Activated T-helper 1 cell treated with anti-CD3 and anti-CD28 coated beads, Interleukin-12 subunit alpha, Interleukin-12 subunit beta, Interleukin-2, Interleukin-4 antibody, amounts not matched to agents 30 ng/mL and 10 ng/mL and 1 ng/mL, durations not matched to agents 14 hours and 24 hours and 36 hours (primary cell): ENCODE results near the gene GPR31. TPM values are rescaled to one million over a fixed set of nuclear protein-coding genes. Genes with fewer than 3 reads are reported as not detected.
"Not testable (repeated sequence)": the region's sequence is repeated elsewhere in the genome, so short reads cannot be mapped to it uniquely, and the experiment has no call there.

Experiments
- DNase-seq: peaks from one replicate; pipeline ENCODE4 v3.0.0; 2021; ENCODE audit warnings: low spot score
- H3K27ac Mint-ChIP-seq: one replicate; pipeline ENCODE4 v1.8.0; 2021; ENCODE audit warnings: mild to moderate bottlenecking, mixed read lengths
- H3K27me3 Mint-ChIP-seq: one replicate; pipeline ENCODE4 v1.8.0; 2022; ENCODE audit warnings: mild to moderate bottlenecking, moderate library complexity, mixed read lengths; ENCODE audit not compliant: insufficient read depth
- H3K36me3 Mint-ChIP-seq: one replicate; pipeline ENCODE4 v1.8.0; 2021; ENCODE audit warnings: low read depth, mixed read lengths
- H3K4me1 Mint-ChIP-seq: one replicate; pipeline ENCODE4 v1.8.0; 2021; ENCODE audit warnings: low read depth, mixed read lengths
- H3K4me3 Mint-ChIP-seq: one replicate; pipeline ENCODE4 v1.8.0; 2021; ENCODE audit warnings: mild to moderate bottlenecking, moderate library complexity, mixed read lengths
- H3K9me3 Mint-ChIP-seq: one replicate; pipeline ENCODE4 v1.8.0; 2021; ENCODE audit warnings: mixed read lengths
- intact Hi-C: fragments of 100-400 bp; cut with micrococcal nuclease; formaldehyde crosslinking; loops from one replicate; pipeline ENCODE4 v1.15.1; 2024
- total RNA-seq: library from RNA; stranded (reverse); gene quantifications from 2 replicates; pipeline ENCODE4 v1.2.3, GENCODE V29; 2022

GPR31 gene, protein sequence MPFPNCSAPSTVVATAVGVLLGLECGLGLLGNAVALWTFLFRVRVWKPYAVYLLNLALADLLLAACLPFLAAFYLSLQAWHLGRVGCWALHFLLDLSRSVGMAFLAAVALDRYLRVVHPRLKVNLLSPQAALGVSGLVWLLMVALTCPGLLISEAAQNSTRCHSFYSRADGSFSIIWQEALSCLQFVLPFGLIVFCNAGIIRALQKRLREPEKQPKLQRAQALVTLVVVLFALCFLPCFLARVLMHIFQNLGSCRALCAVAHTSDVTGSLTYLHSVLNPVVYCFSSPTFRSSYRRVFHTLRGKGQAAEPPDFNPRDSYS
- total RNA-seq: not detected in 2 replicates

GRCh38 chr6:167157863-167158262, at the start of gene GPR31:
GPR31 (minus strand) TSS chr6:167157980; CDS start chr6:167157831, 149 bp downstream.
- DNase-seq: no peak

DNA sequence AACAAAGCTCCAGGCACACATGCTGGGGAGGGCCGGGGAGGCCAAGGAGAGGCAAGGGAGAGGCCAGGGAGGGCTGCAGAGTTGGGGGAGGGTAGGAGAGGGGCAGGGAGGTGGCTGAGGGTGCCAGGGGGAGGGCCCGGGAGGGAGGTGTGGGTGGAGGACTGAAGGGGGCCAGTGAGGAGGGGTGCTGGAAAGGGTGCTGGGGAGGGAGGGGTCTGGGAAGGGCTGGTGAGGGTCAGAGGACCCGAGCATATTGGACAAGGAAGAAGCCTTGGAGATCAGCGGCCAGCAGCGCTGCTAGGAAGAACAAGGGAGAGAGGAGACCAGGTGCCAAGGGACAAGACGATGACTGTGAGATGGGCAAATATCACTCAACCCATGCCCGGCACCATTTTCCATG, 49.7 kb upstream of the GPR31 start:
- no peak for DNase-seq

More at GRCh38 chr6:167157863-167158262, at the start of gene GPR31:
- Mint-ChIP-seq H3K4me1 (no peaks in the 10 kb centered on the region), H3K27me3 (peaks cover 4% of the 10 kb centered on the region), H3K9me3 (no peaks in the 10 kb centered on the region), H3K4me3 (no peak within 1 kb of the TSS), H3K27ac (no peak within 1 kb of the TSS), H3K36me3 (no peaks in the 10 kb centered on the region)
- intact Hi-C loops: no loop called here

DNA sequence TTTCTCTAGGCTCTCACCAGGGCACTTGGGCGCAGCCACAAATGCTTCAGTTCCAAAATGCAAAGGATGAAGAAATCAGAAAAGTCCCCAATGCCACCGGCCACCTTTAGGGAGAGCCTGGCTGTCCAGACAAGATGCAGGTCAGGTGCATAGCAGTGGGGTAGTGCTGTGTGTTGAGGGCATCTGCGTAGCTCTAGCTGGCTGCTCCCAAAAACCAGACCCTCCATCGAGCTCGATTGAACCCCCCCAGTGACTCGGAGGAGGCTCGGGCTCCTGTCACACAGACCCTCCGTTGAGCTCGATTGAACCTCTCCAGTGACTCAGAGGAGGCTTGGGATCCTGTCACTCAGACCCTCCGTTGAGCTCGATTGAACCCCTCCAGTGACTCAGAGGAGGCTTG, 47.5 kb upstream of the GPR31 start:
- H3K36me3 Mint-ChIP-seq, H3K4me3 Mint-ChIP-seq, H3K4me1 Mint-ChIP-seq, H3K27ac Mint-ChIP-seq, DNase-seq, H3K9me3 Mint-ChIP-seq, intact Hi-C loops, H3K27me3 Mint-ChIP-seq: not testable (repeated sequence)

More for the DNA sequence above, 49.7 kb upstream of the GPR31 start:
- Mint-ChIP-seq H3K9me3 (no peaks in the 10 kb centered on the region), H3K27me3 (peaks cover 3% of the 10 kb centered on the region), H3K4me3 (no peak overlapping the region), H3K36me3 (no peaks in the 10 kb centered on the region), H3K27ac (no peak overlapping the region), H3K4me1 (peaks cover under 1% of the 10 kb centered on the region)
- intact Hi-C loops: no loop called here

- intact Hi-C loops, DNase-seq, H3K36me3 Mint-ChIP-seq, H3K9me3 Mint-ChIP-seq, H3K4me1 Mint-ChIP-seq, H3K4me3 Mint-ChIP-seq, H3K27me3 Mint-ChIP-seq, H3K27ac Mint-ChIP-seq: not testable (repeated sequence)
Measured at GRCh38 chr6:167204059-167204348, 46.2 kb upstream of the GPR31 start.

GRCh38 chr6:167203261-167204058, 45.7 kb upstream of the GPR31 start:
- H3K27me3 Mint-ChIP-seq, intact Hi-C loops, H3K9me3 Mint-ChIP-seq, H3K4me3 Mint-ChIP-seq, H3K27ac Mint-ChIP-seq, H3K36me3 Mint-ChIP-seq, H3K4me1 Mint-ChIP-seq, DNase-seq: not testable (repeated sequence)

DNA sequence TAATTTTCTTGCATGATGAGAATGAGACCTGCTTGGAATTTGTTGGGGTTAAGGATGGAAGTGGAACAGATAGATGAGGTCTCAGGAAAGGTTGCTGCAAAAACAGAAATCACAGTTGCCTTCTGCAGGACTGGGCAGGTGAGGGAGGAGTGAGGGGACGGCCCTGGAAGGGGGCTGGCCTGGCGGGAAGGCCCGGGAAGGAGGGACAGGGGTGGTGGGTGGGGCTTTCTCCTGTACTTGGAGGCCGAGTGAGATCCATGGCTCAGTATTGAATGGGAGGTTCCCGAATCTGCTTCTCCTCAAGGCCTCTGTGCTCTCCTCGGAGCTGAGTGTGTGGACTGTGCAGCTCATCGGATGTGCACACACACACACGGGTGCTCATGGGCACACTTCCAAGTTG, 44.8 kb upstream of the GPR31 start:
- H3K4me1 Mint-ChIP-seq, H3K9me3 Mint-ChIP-seq, H3K27me3 Mint-ChIP-seq, DNase-seq, intact Hi-C loops, H3K4me3 Mint-ChIP-seq, H3K27ac Mint-ChIP-seq, H3K36me3 Mint-ChIP-seq: not testable (repeated sequence)

- Mint-ChIP-seq H3K36me3 (no peaks in the 10 kb centered on the region), H3K4me3 (no peak overlapping the region), H3K27me3 (peaks cover 7% of the 10 kb centered on the region), H3K27ac (no peak overlapping the region), H3K9me3 (no peaks in the 10 kb centered on the region), H3K4me1 (no peaks in the 10 kb centered on the region)
- intact Hi-C loops: no loop called here
- DNase-seq: no peak
Measured at GRCh38 chr6:167200806-167201205, 43.0 kb upstream of the GPR31 start.

- H3K4me1 Mint-ChIP-seq, H3K27ac Mint-ChIP-seq, H3K9me3 Mint-ChIP-seq, H3K4me3 Mint-ChIP-seq, intact Hi-C loops, DNase-seq, H3K36me3 Mint-ChIP-seq: not testable (repeated sequence)
- peaks cover 15% of the 10 kb centered on the region for H3K27me3 Mint-ChIP-seq
Measured at GRCh38 chr6:167195941-167196610, 38.3 kb upstream of the GPR31 start.

DNA sequence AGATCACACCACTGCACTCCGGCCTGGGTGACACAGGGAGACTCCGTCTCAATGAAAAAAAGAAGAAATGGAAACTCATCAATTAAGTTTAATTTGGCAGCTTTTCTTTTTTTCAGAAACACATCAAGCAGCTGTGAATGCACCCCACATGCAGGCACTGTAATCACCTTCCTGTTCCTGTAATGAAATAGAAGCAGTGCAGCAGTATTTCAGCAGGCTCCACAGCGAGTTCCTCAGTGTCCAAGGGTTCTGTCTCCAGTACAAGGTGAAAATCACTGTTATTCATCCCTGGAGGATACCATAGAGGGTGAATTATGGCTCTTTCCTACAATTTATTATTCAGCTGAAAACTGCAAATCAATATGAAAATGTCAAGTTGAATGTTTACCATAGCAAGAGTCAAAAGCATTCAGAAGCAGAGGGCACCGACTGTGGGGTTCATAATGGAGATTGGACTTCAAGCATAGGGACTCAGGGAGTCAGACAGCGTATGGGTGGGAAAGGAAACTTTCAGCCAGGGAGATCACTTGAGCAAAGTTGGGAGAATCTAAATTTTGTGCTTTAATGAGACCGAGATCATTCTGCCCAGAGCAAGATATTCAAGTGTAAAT, 35.8 kb upstream of the GPR31 start:
- H3K36me3 Mint-ChIP-seq, H3K27ac Mint-ChIP-seq, H3K4me1 Mint-ChIP-seq, H3K9me3 Mint-ChIP-seq, H3K4me3 Mint-ChIP-seq, DNase-seq, intact Hi-C loops: not testable (repeated sequence)
- H3K27me3 Mint-ChIP-seq: peaks cover 17% of the 10 kb centered on the region

DNA sequence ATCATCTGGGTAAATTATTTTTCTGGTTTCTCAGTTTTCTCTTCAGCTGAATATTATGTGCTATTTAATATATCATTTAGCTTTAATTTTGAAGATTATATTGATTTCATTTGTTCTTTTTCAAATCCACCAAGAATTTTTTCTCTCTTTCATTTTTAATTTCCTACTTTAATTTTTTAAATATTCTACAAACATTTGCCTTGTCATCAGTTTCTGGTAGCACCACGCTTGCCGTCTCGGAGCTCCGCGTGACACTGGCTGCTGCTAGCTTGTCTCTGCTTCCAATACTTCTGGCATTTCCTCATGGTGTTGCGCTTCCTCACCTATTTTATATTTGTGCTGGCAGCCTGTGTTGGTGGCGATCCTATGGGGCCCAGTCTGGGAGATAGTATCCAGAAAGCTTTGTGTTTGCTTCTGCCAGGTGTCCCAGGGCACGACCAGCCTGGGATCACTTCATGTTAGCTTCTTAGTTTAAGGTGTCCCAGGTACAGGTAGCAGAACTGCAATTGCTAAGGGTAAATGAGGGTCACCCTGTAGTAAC, 33.3 kb upstream of the GPR31 start:
- H3K27me3 Mint-ChIP-seq, H3K4me1 Mint-ChIP-seq, H3K36me3 Mint-ChIP-seq, DNase-seq, intact Hi-C loops, H3K27ac Mint-ChIP-seq, H3K9me3 Mint-ChIP-seq, H3K4me3 Mint-ChIP-seq: not testable (repeated sequence)

DNA sequence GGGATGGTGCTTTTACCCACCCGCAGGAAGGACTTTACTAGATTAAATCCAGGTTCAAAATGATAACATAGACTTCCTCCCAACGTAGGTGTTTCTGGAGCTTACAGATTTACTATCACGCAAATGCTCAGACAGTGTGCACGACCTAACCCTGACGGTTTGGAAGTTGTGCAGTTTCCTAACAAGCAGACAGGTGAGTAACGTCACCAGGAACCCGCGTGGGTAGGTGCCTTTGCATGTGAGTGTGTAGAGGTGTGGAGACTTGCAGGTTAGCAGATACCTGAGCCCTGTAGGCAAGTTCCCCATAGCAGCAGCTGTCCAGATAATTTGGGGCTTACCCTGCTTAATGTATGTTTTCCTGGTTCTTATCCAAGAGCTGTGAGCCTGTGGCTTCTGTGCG, 29.5 kb upstream of the GPR31 start:
- H3K27ac Mint-ChIP-seq, H3K27me3 Mint-ChIP-seq, H3K9me3 Mint-ChIP-seq, DNase-seq, intact Hi-C loops, H3K4me3 Mint-ChIP-seq, H3K4me1 Mint-ChIP-seq, H3K36me3 Mint-ChIP-seq: not testable (repeated sequence)

GRCh38 chr6:167185101-167185500, 27.3 kb upstream of the GPR31 start:
- H3K9me3 Mint-ChIP-seq, H3K27me3 Mint-ChIP-seq, H3K36me3 Mint-ChIP-seq, intact Hi-C loops, H3K4me3 Mint-ChIP-seq, H3K27ac Mint-ChIP-seq, DNase-seq, H3K4me1 Mint-ChIP-seq: not testable (repeated sequence)

GRCh38 chr6:167182913-167183314, 25.1 kb upstream of the GPR31 start:
- H3K9me3 Mint-ChIP-seq, H3K27me3 Mint-ChIP-seq: not testable (repeated sequence)
- intact Hi-C loops: loop anchor here (2.0 kb wide), 1 partner anchor 106 kb away; no protein-coding TSS in a partner anchor

More at GRCh38 chr6:167182913-167183314, 25.1 kb upstream of the GPR31 start:
- not testable (repeated sequence) for H3K4me1 Mint-ChIP-seq, H3K36me3 Mint-ChIP-seq, DNase-seq, H3K4me3 Mint-ChIP-seq, H3K27ac Mint-ChIP-seq
